Measurements from ENCODE around the gene KRT77.

DNA sequence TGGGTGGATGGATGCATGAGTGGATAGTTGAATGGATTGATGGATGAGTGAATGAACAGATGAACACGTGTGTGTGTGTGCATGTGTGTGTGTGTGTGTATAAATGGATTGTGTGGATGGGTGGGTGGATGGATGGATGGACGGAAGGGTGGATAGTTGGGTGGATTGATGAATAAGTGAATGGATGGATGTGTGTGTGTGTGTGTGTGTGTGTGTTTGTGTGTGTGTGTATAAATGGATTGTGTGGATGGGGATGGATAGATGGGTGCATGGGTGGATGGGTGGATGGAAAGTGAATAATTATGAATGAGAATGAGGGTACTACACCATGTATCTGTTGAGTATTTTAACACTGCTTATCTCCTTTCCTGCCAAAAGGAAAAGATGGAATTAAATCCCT lies 986 bp downstream of the KRT77 start:
- TF ChIP-seq EZH2phosphoT487 (IDR thresholded peaks at IDR 0.05; ENCODE audit: borderline replicate concordance, low read depth) = no peak
- TF ChIP-seq GABPA (IDR thresholded peaks at IDR 0.05; ENCODE audit: low read depth) = no peak
- TF ChIP-seq, protein P1, sequence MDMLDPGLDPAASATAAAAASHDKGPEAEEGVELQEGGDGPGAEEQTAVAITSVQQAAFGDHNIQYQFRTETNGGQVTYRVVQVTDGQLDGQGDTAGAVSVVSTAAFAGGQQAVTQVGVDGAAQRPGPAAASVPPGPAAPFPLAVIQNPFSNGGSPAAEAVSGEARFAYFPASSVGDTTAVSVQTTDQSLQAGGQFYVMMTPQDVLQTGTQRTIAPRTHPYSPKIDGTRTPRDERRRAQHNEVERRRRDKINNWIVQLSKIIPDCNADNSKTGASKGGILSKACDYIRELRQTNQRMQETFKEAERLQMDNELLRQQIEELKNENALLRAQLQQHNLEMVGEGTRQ (IDR thresholded peaks at IDR 0.05; ENCODE audit: borderline replicate concordance, low read depth, low read length) = no peak
- TF ChIP-seq, protein P2, sequence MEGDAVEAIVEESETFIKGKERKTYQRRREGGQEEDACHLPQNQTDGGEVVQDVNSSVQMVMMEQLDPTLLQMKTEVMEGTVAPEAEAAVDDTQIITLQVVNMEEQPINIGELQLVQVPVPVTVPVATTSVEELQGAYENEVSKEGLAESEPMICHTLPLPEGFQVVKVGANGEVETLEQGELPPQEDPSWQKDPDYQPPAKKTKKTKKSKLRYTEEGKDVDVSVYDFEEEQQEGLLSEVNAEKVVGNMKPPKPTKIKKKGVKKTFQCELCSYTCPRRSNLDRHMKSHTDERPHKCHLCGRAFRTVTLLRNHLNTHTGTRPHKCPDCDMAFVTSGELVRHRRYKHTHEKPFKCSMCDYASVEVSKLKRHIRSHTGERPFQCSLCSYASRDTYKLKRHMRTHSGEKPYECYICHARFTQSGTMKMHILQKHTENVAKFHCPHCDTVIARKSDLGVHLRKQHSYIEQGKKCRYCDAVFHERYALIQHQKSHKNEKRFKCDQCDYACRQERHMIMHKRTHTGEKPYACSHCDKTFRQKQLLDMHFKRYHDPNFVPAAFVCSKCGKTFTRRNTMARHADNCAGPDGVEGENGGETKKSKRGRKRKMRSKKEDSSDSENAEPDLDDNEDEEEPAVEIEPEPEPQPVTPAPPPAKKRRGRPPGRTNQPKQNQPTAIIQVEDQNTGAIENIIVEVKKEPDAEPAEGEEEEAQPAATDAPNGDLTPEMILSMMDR (IDR thresholded peaks at IDR 0.05) = no peak

Data from SK-N-SH (cell line).